ENCODE data around the gene CMTM5.
"Not testable (repeated sequence)": the region's sequence is repeated elsewhere in the genome, so short reads cannot be mapped to it uniquely, and the experiment has no call there.

The CMTM5 gene

GRCh38 chr14:23415821-23416778 lies 39.3 kb downstream of the CMTM5 start:
- no peak overlapping the region for H3K27ac ChIP-seq (ENCODE audit: poor library complexity, severe bottlenecking)
- H3K4me1 ChIP-seq (ENCODE audit: insufficient read depth, poor library complexity, severe bottlenecking), result no peaks in the 10 kb centered on the region
- no peak overlapping the region for H3K4me3 ChIP-seq (ENCODE audit: severe bottlenecking)
- TF ChIP-seq, protein P1, sequence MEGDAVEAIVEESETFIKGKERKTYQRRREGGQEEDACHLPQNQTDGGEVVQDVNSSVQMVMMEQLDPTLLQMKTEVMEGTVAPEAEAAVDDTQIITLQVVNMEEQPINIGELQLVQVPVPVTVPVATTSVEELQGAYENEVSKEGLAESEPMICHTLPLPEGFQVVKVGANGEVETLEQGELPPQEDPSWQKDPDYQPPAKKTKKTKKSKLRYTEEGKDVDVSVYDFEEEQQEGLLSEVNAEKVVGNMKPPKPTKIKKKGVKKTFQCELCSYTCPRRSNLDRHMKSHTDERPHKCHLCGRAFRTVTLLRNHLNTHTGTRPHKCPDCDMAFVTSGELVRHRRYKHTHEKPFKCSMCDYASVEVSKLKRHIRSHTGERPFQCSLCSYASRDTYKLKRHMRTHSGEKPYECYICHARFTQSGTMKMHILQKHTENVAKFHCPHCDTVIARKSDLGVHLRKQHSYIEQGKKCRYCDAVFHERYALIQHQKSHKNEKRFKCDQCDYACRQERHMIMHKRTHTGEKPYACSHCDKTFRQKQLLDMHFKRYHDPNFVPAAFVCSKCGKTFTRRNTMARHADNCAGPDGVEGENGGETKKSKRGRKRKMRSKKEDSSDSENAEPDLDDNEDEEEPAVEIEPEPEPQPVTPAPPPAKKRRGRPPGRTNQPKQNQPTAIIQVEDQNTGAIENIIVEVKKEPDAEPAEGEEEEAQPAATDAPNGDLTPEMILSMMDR (IDR thresholded peaks at IDR 0.05; ENCODE audit: poor library complexity, severe bottlenecking), result no peak
- H3K27me3 ChIP-seq (ENCODE audit: insufficient read depth, poor library complexity, severe bottlenecking), result no peaks in the 10 kb centered on the region
- no peaks in the 10 kb centered on the region for H3K36me3 ChIP-seq (ENCODE audit: low read depth)
- ATAC-seq (ENCODE audit: low read depth), result no peak
- no peaks in the 10 kb centered on the region for H3K9me3 ChIP-seq (ENCODE audit: severe bottlenecking)
- DNase-seq (ENCODE audit: low spot score), result no peak

- no peak overlapping the region for H3K4me3 ChIP-seq (ENCODE audit: severe bottlenecking)
- TF ChIP-seq, protein P1 (IDR thresholded peaks at IDR 0.05; ENCODE audit: poor library complexity, severe bottlenecking), result no peak
- no peaks in the 10 kb centered on the region for H3K27me3 ChIP-seq (ENCODE audit: insufficient read depth, poor library complexity, severe bottlenecking)
- no peaks in the 10 kb centered on the region for H3K36me3 ChIP-seq (ENCODE audit: low read depth)
- no peaks in the 10 kb centered on the region for H3K9me3 ChIP-seq (ENCODE audit: severe bottlenecking)
- no peaks in the 10 kb centered on the region for H3K4me1 ChIP-seq (ENCODE audit: insufficient read depth, poor library complexity, severe bottlenecking)
- DNase-seq (ENCODE audit: low spot score) (no peak), ATAC-seq (ENCODE audit: low read depth) (no peak)
- no peak overlapping the region for H3K27ac ChIP-seq (ENCODE audit: poor library complexity, severe bottlenecking)
Observed at GRCh38 chr14:23416801-23417200, 40.0 kb downstream of the CMTM5 start.

DNA sequence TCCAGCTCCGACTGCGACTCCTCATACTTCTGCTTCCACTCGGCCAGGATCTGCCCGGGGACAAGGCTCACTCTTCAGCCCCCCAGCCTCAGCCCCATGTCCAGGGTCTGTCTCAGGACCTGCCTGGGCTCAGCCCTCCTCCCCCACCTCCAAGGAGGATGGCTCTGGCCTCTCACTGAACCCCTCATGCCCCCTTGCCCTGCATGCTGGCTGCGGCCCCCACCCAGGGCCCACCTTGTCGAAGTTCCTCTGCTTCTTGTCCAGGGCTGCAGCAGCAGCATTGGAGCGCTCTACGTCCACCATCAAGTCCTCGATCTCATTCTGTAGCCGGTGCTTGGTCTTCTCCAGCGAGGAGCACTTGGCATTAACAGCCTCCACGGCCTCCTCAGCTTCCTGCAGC lies 40.4 kb downstream of the CMTM5 start:
- H3K4me3 ChIP-seq (ENCODE audit: severe bottlenecking); H3K4me1 ChIP-seq (ENCODE audit: insufficient read depth, poor library complexity, severe bottlenecking); H3K9me3 ChIP-seq (ENCODE audit: severe bottlenecking); H3K36me3 ChIP-seq (ENCODE audit: low read depth); H3K27me3 ChIP-seq (ENCODE audit: insufficient read depth, poor library complexity, severe bottlenecking); ATAC-seq (ENCODE audit: low read depth); H3K27ac ChIP-seq (ENCODE audit: poor library complexity, severe bottlenecking); DNase-seq (ENCODE audit: low spot score): not testable (repeated sequence)

GRCh38 chr14:23418021-23418420 lies 41.2 kb downstream of the CMTM5 start:
- no peak overlapping the region for H3K4me3 ChIP-seq (ENCODE audit: severe bottlenecking)
- no peak overlapping the region for H3K27ac ChIP-seq (ENCODE audit: poor library complexity, severe bottlenecking)
- H3K4me1 ChIP-seq (ENCODE audit: insufficient read depth, poor library complexity, severe bottlenecking), result no peaks in the 10 kb centered on the region
- no peaks in the 10 kb centered on the region for H3K36me3 ChIP-seq (ENCODE audit: low read depth)
- ATAC-seq (ENCODE audit: low read depth) (no peak), DNase-seq (ENCODE audit: low spot score) (no peak)
- H3K27me3 ChIP-seq (ENCODE audit: insufficient read depth, poor library complexity, severe bottlenecking), result no peaks in the 10 kb centered on the region
- TF ChIP-seq, protein P1 (IDR thresholded peaks at IDR 0.05; ENCODE audit: poor library complexity, severe bottlenecking), result no peak
- H3K9me3 ChIP-seq (ENCODE audit: severe bottlenecking), result no peaks in the 10 kb centered on the region

GRCh38 chr14:23419646-23420045 lies 42.8 kb downstream of the CMTM5 start:
- not testable (repeated sequence) for H3K4me3 ChIP-seq (ENCODE audit: severe bottlenecking); H3K27me3 ChIP-seq (ENCODE audit: insufficient read depth, poor library complexity, severe bottlenecking); H3K36me3 ChIP-seq (ENCODE audit: low read depth); DNase-seq (ENCODE audit: low spot score); H3K9me3 ChIP-seq (ENCODE audit: severe bottlenecking); H3K27ac ChIP-seq (ENCODE audit: poor library complexity, severe bottlenecking); H3K4me1 ChIP-seq (ENCODE audit: insufficient read depth, poor library complexity, severe bottlenecking); ATAC-seq (ENCODE audit: low read depth)

- TF ChIP-seq, protein P1 (IDR thresholded peaks at IDR 0.05; ENCODE audit: poor library complexity, severe bottlenecking), result no peak
- no peaks in the 10 kb centered on the region for H3K27me3 ChIP-seq (ENCODE audit: insufficient read depth, poor library complexity, severe bottlenecking)
- DNase-seq (ENCODE audit: low spot score) (no peak), ATAC-seq (ENCODE audit: low read depth) (no peak)
- no peaks in the 10 kb centered on the region for H3K4me1 ChIP-seq (ENCODE audit: insufficient read depth, poor library complexity, severe bottlenecking)
- no peaks in the 10 kb centered on the region for H3K36me3 ChIP-seq (ENCODE audit: low read depth)
- H3K27ac ChIP-seq (ENCODE audit: poor library complexity, severe bottlenecking), result no peak overlapping the region
- H3K9me3 ChIP-seq (ENCODE audit: severe bottlenecking), result no peaks in the 10 kb centered on the region
- no peak overlapping the region for H3K4me3 ChIP-seq (ENCODE audit: severe bottlenecking)
Observed at GRCh38 chr14:23421594-23421993, 44.7 kb downstream of the CMTM5 start.
